Lower leg skin (tissue), 4 donors: ENCODE results near the gene RIPOR2. TPM values are rescaled to one million over a fixed set of nuclear protein-coding genes. Genes with fewer than 3 reads are reported as not detected.

ENCODE experiments used
- DNase-seq, 2 donors: peaks; one replicate each; pipeline ENCODE4 v3.0.0-alpha.2; 2019; ENCODE audit warnings: low spot score in 2 of 2
- H3K4me3 ChIP-seq: fragments of 200-600 bp; sonication (generic); 2 replicates; pipeline ENCODE4 v1.5.1; 2017; ENCODE audit warnings: mild to moderate bottlenecking, low read depth; ENCODE audit not compliant: poor library complexity, severe bottlenecking
- POLR2A ChIP-seq, 2 donors: fragments of 450-650 bp; IDR thresholded peaks; one replicate each; pipeline ENCODE4 v1.6.1; 2016 to 2017; ENCODE audit warnings: antibody characterized with exemption in 2 of 2, mild to moderate bottlenecking in 1 of 2, moderate library complexity in 1 of 2
- WGBS, 2 donors: methylation state at CpG; one replicate each; pipeline ENCODE4 v1.1.5; 2018; 5-methylcytosine and 5-hydroxymethylcytosine counted together
- intact Hi-C: fragments of 100-400 bp; cut with DNase I; formaldehyde crosslinking; loops from one replicate; pipeline ENCODE4 v1.15.0; 2023; ENCODE audit warnings: low total_unique reads
- total RNA-seq, 4 donors: library from RNA; depleted of rRNA; stranded (reverse); fragments of >200 nt; gene quantifications; one replicate each; pipeline ENCODE4 v1.1.0, GENCODE V29; 2016
- TF ChIP-seq, protein P1 (sequence below), 3 donors: fragments of 450-650 bp; IDR thresholded peaks; one replicate each; pipeline ENCODE4 v1.5.1; 2016; ENCODE audit warnings: antibody characterized with exemption in 3 of 3, mild to moderate bottlenecking in 3 of 3, moderate library complexity in 2 of 3

RIPOR2 gene
- total RNA-seq, 4 donors from 2014 or later = 5.2 to 21.3 (median 8.6) TPM

DNA sequence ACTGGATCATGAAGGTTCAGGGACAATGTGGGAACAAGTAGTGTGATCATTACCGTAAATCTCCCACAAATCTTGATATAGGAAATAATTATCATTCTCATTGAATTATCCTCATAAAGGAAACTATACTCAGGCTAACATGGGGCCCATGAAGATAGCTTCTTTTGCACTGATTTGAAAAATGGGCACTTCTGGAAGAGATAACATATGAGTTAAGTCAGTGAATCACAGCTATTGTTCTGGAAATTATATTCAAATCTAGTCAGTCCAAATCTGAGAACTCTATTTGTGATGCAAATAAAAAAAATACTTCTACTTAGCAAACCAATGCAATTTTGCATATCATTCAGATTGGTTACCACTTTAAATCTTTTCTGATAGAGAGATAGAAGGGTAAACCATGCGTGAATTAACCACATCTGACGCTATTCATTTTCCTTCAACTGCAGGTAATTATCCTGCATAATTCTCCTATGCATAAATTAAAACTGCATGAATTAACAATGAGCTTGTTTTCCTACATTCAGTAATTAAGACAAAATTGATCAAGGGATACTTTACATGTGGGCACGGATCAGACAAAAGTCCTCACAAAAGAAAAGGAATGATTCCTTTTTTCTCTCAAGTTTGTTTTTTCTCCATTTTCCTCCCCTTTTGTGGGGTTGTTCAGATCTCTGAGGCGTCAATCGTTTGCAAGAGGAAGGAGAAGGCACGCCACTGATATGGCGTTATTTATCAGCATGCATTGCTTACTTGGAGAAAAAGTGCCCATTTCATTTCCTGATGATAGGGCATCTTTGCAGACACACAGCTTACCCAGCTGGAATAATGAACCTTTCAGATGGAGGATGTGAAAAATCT, 36.4 kb downstream of the RIPOR2 start:
- 73% methylated on average over 8 of the region's 8 CpGs for WGBS, 2 donors
- no peak overlapping the region for H3K4me3 ChIP-seq
- intact Hi-C loops = no loop called here
- TF ChIP-seq, protein P1, sequence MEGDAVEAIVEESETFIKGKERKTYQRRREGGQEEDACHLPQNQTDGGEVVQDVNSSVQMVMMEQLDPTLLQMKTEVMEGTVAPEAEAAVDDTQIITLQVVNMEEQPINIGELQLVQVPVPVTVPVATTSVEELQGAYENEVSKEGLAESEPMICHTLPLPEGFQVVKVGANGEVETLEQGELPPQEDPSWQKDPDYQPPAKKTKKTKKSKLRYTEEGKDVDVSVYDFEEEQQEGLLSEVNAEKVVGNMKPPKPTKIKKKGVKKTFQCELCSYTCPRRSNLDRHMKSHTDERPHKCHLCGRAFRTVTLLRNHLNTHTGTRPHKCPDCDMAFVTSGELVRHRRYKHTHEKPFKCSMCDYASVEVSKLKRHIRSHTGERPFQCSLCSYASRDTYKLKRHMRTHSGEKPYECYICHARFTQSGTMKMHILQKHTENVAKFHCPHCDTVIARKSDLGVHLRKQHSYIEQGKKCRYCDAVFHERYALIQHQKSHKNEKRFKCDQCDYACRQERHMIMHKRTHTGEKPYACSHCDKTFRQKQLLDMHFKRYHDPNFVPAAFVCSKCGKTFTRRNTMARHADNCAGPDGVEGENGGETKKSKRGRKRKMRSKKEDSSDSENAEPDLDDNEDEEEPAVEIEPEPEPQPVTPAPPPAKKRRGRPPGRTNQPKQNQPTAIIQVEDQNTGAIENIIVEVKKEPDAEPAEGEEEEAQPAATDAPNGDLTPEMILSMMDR (IDR thresholded peaks at IDR 0.05) = no peak
- DNase-seq = no peak

DNA sequence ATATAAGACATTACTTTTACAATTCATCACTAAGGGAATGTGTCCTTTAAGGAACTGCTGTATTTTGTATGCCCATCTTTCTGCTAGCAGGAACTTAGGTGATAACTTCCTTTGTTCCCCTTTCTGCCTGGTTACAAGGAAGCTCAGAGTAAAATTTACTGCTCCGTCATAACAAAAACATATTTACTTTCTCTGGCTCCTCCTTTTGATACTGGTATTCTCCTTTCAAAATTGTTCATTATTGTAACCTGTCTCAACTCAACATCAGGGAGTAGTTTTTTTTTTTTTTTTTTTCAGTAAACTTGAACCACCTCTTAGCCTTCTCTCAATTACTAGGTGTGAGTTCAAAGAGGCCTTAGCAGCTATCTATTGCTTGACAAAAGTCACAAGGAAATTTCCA, 37.1 kb downstream of the RIPOR2 start:
- TF ChIP-seq, protein P1 (IDR thresholded peaks at IDR 0.05) = no peak
- TF ChIP-seq POLR2A (IDR thresholded peaks at IDR 0.05) = no peak
- intact Hi-C loops = no loop called here
- DNase-seq = no peak
- WGBS, 2 donors = 0 to 87% methylated on average over 1 of the region's 1 CpG
- H3K4me3 ChIP-seq = no peak overlapping the region

DNA sequence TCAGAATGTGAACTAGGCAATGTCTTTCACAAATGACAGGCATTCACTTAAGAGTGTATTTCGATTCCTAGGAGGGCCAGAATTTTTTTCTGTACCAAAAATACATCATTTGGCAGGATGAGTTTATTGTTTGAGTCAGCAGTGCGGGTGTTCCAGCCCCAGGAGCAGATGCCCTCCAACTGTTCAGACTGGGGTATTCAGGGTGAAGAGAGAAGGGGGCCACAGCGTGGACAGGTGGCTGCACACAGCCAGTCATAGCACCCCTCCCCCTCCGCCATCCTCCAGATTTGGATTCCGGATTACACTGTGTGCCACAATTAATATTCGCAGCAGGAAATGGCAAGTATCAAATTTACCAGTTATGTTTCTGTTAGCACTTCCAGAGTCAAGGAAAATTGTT, 38.6 kb downstream of the RIPOR2 start:
- no peak for TF ChIP-seq POLR2A (IDR thresholded peaks at IDR 0.05)
- TF ChIP-seq, protein P1 (IDR thresholded peaks at IDR 0.05) = no peak
- intact Hi-C loops = no loop called here
- H3K4me3 ChIP-seq = no peak overlapping the region
- WGBS, 2 donors = 72 to 74% methylated on average over 6 of the region's 6 CpGs
- DNase-seq = no peak

DNA sequence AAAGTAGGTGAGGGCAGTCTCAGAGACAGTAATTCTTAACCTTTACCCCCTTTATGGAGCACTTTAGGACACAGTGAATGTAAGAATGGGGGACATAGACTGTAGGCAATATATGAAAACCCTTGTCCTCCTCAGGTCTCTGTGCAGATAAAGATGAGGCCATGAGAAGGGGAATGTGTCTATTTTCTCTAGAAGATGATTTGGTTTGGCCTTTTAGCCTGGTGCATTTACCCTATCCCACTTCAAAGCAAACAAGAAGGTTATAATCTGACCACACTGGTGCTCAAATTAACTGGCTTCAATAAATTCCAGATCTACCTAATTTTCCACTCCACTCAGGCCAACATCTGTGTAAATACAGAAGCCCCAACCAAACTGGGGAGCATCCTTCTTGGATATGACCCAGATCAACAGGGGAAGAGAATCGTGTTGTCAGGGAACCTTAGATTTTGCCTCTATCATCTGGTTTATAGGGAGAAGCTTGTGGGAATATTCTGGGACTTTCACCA, 42.4 kb downstream of the RIPOR2 start:
- no peak for DNase-seq
- TF ChIP-seq, protein P1 (IDR thresholded peaks at IDR 0.05) = no peak
- no peak for TF ChIP-seq POLR2A (IDR thresholded peaks at IDR 0.05)
- intact Hi-C loops = no loop called here
- no peak overlapping the region for H3K4me3 ChIP-seq
- 72 to 77% methylated on average over 1 of the region's 1 CpG for WGBS, 2 donors

DNA sequence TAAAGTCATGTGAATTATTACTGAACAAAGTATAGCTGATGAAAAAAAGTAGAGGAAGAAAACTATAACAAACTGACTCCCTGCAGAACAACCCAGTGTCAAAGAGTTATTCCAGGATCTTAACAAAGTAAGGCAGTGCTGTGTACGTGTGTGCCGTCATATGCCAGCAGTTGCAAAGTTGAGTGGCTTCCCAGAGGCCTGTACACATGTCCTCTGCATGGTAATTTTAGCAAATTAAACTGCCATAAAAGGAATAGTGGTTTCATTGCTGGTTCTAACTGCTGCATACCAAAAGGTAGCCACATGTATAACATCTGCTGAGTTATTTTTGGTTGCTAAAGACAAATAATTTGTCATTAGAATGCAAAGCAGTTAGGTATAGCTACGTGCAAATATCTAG, 44.8 kb downstream of the RIPOR2 start:
- WGBS, 2 donors = 73 to 85% methylated on average over 3 of the region's 3 CpGs
- no peak for DNase-seq
- TF ChIP-seq, protein P1 (IDR thresholded peaks at IDR 0.05) = no peak
- no peak for TF ChIP-seq POLR2A (IDR thresholded peaks at IDR 0.05)
- intact Hi-C loops = no loop called here
- no peak overlapping the region for H3K4me3 ChIP-seq
